Mesenchymal stem cell (in vitro differentiated cells and primary cell): Measurements from ENCODE around the gene MAPK1.
"Not testable (repeated sequence)": the region's sequence is repeated elsewhere in the genome, so short reads cannot be mapped to it uniquely, and the experiment has no call there.

Experiments used
- DNase-seq: peaks from one replicate; pipeline ENCODE4 v3.0.0-alpha.2; 2013
- H2AFZ ChIP-seq: one replicate; pipeline ENCODE4 v1.6.1; 2013; ENCODE audit warnings: low read depth, mild to moderate bottlenecking, control low read depth, inconsistent platforms, low read length, moderate library complexity
- H2AK5ac ChIP-seq: 2 replicates; pipeline ENCODE4 v1.6.1; 2013; ENCODE audit warnings: low read length, moderate library complexity, mild to moderate bottlenecking, inconsistent platforms; ENCODE audit not compliant: severe bottlenecking
- H2BK120ac ChIP-seq: one replicate; pipeline ENCODE4 v1.6.1; 2013; ENCODE audit warnings: low read depth, mild to moderate bottlenecking, inconsistent platforms, low read length, moderate library complexity
- H2BK12ac ChIP-seq, 2 experiments: one replicate each; pipeline ENCODE4 v1.6.1; 2013; ENCODE audit warnings: inconsistent platforms in 2 of 2, low read length in 2 of 2, mild to moderate bottlenecking in 2 of 2, moderate library complexity in 2 of 2, control low read depth in 1 of 2
- H2BK15ac ChIP-seq: one replicate; pipeline ENCODE4 v1.6.1; 2013; ENCODE audit warnings: mild to moderate bottlenecking, low read depth, inconsistent platforms; ENCODE audit not compliant: poor library complexity, severe bottlenecking
- H2BK5ac ChIP-seq: 2 replicates; pipeline ENCODE4 v1.6.1; 2013; ENCODE audit warnings: low read depth, mild to moderate bottlenecking, low read length, control low read depth, inconsistent platforms; ENCODE audit not compliant: poor library complexity, severe bottlenecking
- H3K14ac ChIP-seq, 2 experiments: one replicate each; pipeline ENCODE4 v1.6.1; 2013; ENCODE audit warnings: inconsistent platforms in 2 of 2, low read length in 2 of 2, control low read depth in 1 of 2, mild to moderate bottlenecking in 1 of 2, moderate library complexity in 1 of 2
- H3K18ac ChIP-seq, 2 experiments: one replicate each; pipeline ENCODE4 v1.6.1; 2013; ENCODE audit warnings: inconsistent platforms in 2 of 2, low read length in 2 of 2, control low read depth in 1 of 2, low read depth in 1 of 2, mild to moderate bottlenecking in 1 of 2
- H3K23ac ChIP-seq, 2 experiments: one replicate each; pipeline ENCODE4 v1.6.1; 2013; ENCODE audit warnings: inconsistent platforms in 2 of 2, low read length in 2 of 2, mild to moderate bottlenecking in 2 of 2, moderate library complexity in 2 of 2, control low read depth in 1 of 2
- H3K27ac ChIP-seq: 2 replicates; pipeline ENCODE4 v1.5.1; 2013; ENCODE audit warnings: mild to moderate bottlenecking, moderate library complexity, low read length, control low read depth, inconsistent platforms; ENCODE audit not compliant: poor library complexity, severe bottlenecking
- H3K27me3 ChIP-seq, 2 experiments: 2 replicates each; pipeline versions ENCODE4 v1.6.1 to v1.7.0; 2013; ENCODE audit warnings: low read length in 2 of 2, mild to moderate bottlenecking in 2 of 2, moderate library complexity in 2 of 2, control low read depth in 1 of 2, inconsistent platforms in 1 of 2; ENCODE audit not compliant: control insufficient read depth in 1 of 2, insufficient read depth in 1 of 2
- H3K36me3 ChIP-seq, 2 experiments: 2 replicates each; pipeline versions ENCODE4 v1.6.1 to v1.7.0; 2013; ENCODE audit warnings: low read length in 2 of 2, control low read depth in 1 of 2, inconsistent platforms in 1 of 2, low read depth in 1 of 2, mild to moderate bottlenecking in 1 of 2; ENCODE audit not compliant: insufficient read depth in 2 of 2, control insufficient read depth in 1 of 2
- H3K4ac ChIP-seq, 2 experiments: one replicate each; pipeline ENCODE4 v1.6.1; 2013; ENCODE audit warnings: inconsistent platforms in 2 of 2, low read length in 2 of 2, mild to moderate bottlenecking in 2 of 2, moderate library complexity in 2 of 2, control low read depth in 1 of 2, low read depth in 1 of 2
- H3K4me1 ChIP-seq: 2 replicates; pipeline ENCODE4 v1.6.1; 2013; ENCODE audit warnings: low read depth, low read length, control low read depth; ENCODE audit not compliant: control insufficient read depth, insufficient read depth
- H3K4me2 ChIP-seq: 2 replicates; pipeline ENCODE4 v1.6.1; 2013; ENCODE audit warnings: low read length, mild to moderate bottlenecking, inconsistent platforms; ENCODE audit not compliant: poor library complexity, severe bottlenecking
- H3K4me3 ChIP-seq, 2 experiments: 2 replicates each; pipeline versions ENCODE4 v1.5.1 to v1.7.0; 2013; ENCODE audit warnings: low read length in 2 of 2, mild to moderate bottlenecking in 2 of 2, control low read depth in 1 of 2, low read depth in 1 of 2; ENCODE audit not compliant: insufficient read depth in 1 of 2
- H3K79me1 ChIP-seq: replicated peaks from 2 replicates; pipeline ENCODE4 v1.6.1; 2013; ENCODE audit warnings: mild to moderate bottlenecking, control low read depth, low read length, inconsistent platforms; ENCODE audit not compliant: poor library complexity, severe bottlenecking
- H3K9ac ChIP-seq: 2 replicates; pipeline ENCODE4 v1.7.0; 2013; ENCODE audit warnings: mild to moderate bottlenecking, low read length, moderate library complexity
- H3K9me3 ChIP-seq: 2 replicates; pipeline ENCODE4 v1.7.0; 2013; ENCODE audit warnings: mild to moderate bottlenecking, low read length; ENCODE audit not compliant: control insufficient read depth
- H4K8ac ChIP-seq: one replicate; pipeline ENCODE4 v1.6.1; 2013; ENCODE audit warnings: inconsistent platforms, mild to moderate bottlenecking, low read length, moderate library complexity
- H4K91ac ChIP-seq: one replicate; pipeline ENCODE4 v1.6.1; 2013; ENCODE audit warnings: mild to moderate bottlenecking, low read length, inconsistent platforms
- WGBS: methylation state at CpG from one replicate; pipeline ENCODE4 v1.1.7; 2013; ENCODE audit warnings: mixed read lengths; 5-methylcytosine and 5-hydroxymethylcytosine counted together

The MAPK1 gene

GRCh38 chr22:21898354-21898896, 31.0 kb upstream of the MAPK1 start:
- H2AK5ac ChIP-seq = no peak overlapping the region
- no peak overlapping the region for H3K27ac ChIP-seq
- no peaks in the 10 kb centered on the region for H3K79me1 ChIP-seq
- no peaks in the 10 kb centered on the region for H3K36me3 ChIP-seq
- no CpG with 5 or more reads among the region's 1 CpG for WGBS
- H4K8ac ChIP-seq = no peak overlapping the region
- no peak overlapping the region for H2BK15ac ChIP-seq
- H3K14ac ChIP-seq = no peak overlapping the region
- no peak overlapping the region for H2BK12ac ChIP-seq
- no peak overlapping the region for H3K23ac ChIP-seq
- H4K91ac ChIP-seq = no peak overlapping the region
- H3K4me2 ChIP-seq = no peak overlapping the region
- H2BK5ac ChIP-seq = no peak overlapping the region
- H3K4ac ChIP-seq = no peak overlapping the region
- no peak overlapping the region for H3K18ac ChIP-seq
- no peaks in the 10 kb centered on the region for H3K4me1 ChIP-seq
- no peak for DNase-seq
- no peak overlapping the region for H2AFZ ChIP-seq
- H3K27me3 ChIP-seq = no peaks in the 10 kb centered on the region
- H3K4me3 ChIP-seq = no peak overlapping the region
- H3K9ac ChIP-seq = no peak overlapping the region
- no peaks in the 10 kb centered on the region for H3K9me3 ChIP-seq
- no peak overlapping the region for H2BK120ac ChIP-seq

- Histone ChIP-seq H3K4me1 (no peaks in the 10 kb centered on the region), H2AK5ac (no peak overlapping the region), H3K23ac (no peak overlapping the region), H2BK120ac (no peak overlapping the region), H3K27me3 (no peaks in the 10 kb centered on the region), H3K27ac (no peak overlapping the region), H3K18ac (no peak overlapping the region), H2BK15ac (no peak overlapping the region), H2BK12ac (no peak overlapping the region), H4K8ac (no peak overlapping the region), H2AFZ (no peak overlapping the region), H3K79me1 (no peaks in the 10 kb centered on the region), H3K4me2 (no peak overlapping the region), H3K9me3 (no peaks in the 10 kb centered on the region), H3K4me3 (no peak overlapping the region), H3K36me3 (no peaks in the 10 kb centered on the region), H2BK5ac (no peak overlapping the region), H3K4ac (no peak overlapping the region), H4K91ac (no peak overlapping the region), H3K9ac (no peak overlapping the region), H3K14ac (no peak overlapping the region)
- WGBS = 96% methylated on average over 4 of the region's 5 CpGs
- no peak for DNase-seq
These were observed 29.6 kb upstream of the MAPK1 start for GRCh38 chr22:21896951-21897513.

- not testable (repeated sequence) for DNase-seq, H3K4me3 ChIP-seq, H3K27me3 ChIP-seq, H3K9ac ChIP-seq, H3K9me3 ChIP-seq, H4K8ac ChIP-seq, H2BK15ac ChIP-seq, H2BK120ac ChIP-seq, H2AFZ ChIP-seq, H2BK5ac ChIP-seq, H3K23ac ChIP-seq, H3K79me1 ChIP-seq, H3K36me3 ChIP-seq, H3K4me1 ChIP-seq, H3K4ac ChIP-seq, H3K27ac ChIP-seq, H2BK12ac ChIP-seq, H3K4me2 ChIP-seq, H3K14ac ChIP-seq, H4K91ac ChIP-seq, H2AK5ac ChIP-seq, H3K18ac ChIP-seq
- WGBS = 91% methylated on average over 4 of the region's 4 CpGs
These were observed 28.8 kb upstream of the MAPK1 start for GRCh38 chr22:21896275-21896674.

- no peak overlapping the region for H3K18ac ChIP-seq
- no peak overlapping the region for H2AFZ ChIP-seq
- no peak overlapping the region for H2BK5ac ChIP-seq
- no peaks in the 10 kb centered on the region for H3K36me3 ChIP-seq
- H3K27me3 ChIP-seq = no peaks in the 10 kb centered on the region
- WGBS = 94% methylated on average over 6 of the region's 8 CpGs
- no peak for DNase-seq
- no peak overlapping the region for H3K23ac ChIP-seq
- no peak overlapping the region for H4K8ac ChIP-seq
- no peaks in the 10 kb centered on the region for H3K9me3 ChIP-seq
- H2BK15ac ChIP-seq = no peak overlapping the region
- no peak overlapping the region for H4K91ac ChIP-seq
- no peak overlapping the region for H3K9ac ChIP-seq
- H3K14ac ChIP-seq = no peak overlapping the region
- H3K4ac ChIP-seq = no peak overlapping the region
- no peak overlapping the region for H3K4me2 ChIP-seq
- H2BK12ac ChIP-seq = no peak overlapping the region
- H3K27ac ChIP-seq = no peak overlapping the region
- no peak overlapping the region for H2AK5ac ChIP-seq
- H2BK120ac ChIP-seq = no peak overlapping the region
- no peak overlapping the region for H3K4me3 ChIP-seq
- no peaks in the 10 kb centered on the region for H3K79me1 ChIP-seq
- H3K4me1 ChIP-seq = no peaks in the 10 kb centered on the region
These were observed 27.4 kb upstream of the MAPK1 start for GRCh38 chr22:21894799-21895198.
